Right cardiac atrium (tissue), 5 donors: ENCODE results near the gene CARD9. TPM values are rescaled to one million over a fixed set of nuclear protein-coding genes. Genes with fewer than 3 reads are reported as not detected.

Experiments used
- ATAC-seq, 2 donors: fragments of 200-7000 bp; cut with Tn5 transposase; one replicate each; pipeline versions ENCODE4 v1.8.0 to v1.9.1; 2020; ENCODE audit warnings: moderate library complexity in 2 of 2, mild to moderate bottlenecking in 1 of 2
- DNase-seq, 3 donors: peaks; one replicate each; pipeline ENCODE4 v3.0.0-alpha.2; 2020
- H3K27ac ChIP-seq: one replicate; pipeline ENCODE4 v1.5.1; 2013; ENCODE audit warnings: mild to moderate bottlenecking, low read length, control low read depth, moderate library complexity
- H3K27me3 ChIP-seq: one replicate; pipeline ENCODE4 v1.6.1; 2013; ENCODE audit not compliant: control insufficient read depth, insufficient read depth
- H3K4me1 ChIP-seq: one replicate; pipeline ENCODE4 v1.6.1; 2013; ENCODE audit warnings: low read length; ENCODE audit not compliant: control insufficient read depth, insufficient read depth
- H3K4me3 ChIP-seq: one replicate; pipeline ENCODE4 v1.5.1; 2013; ENCODE audit warnings: low read length, control low read depth
- H3K9me3 ChIP-seq: one replicate; pipeline ENCODE4 v1.6.1; 2013; ENCODE audit warnings: low read length; ENCODE audit not compliant: control insufficient read depth
- WGBS: extraction: QIAGEN DNeasy Blood & Tissue Kit; methylation state at CpG from one replicate; pipeline ENCODE4 v1.1.7; 2013; 5-methylcytosine and 5-hydroxymethylcytosine counted together
- intact Hi-C, 4 donors: fragments of 100-400 bp; cut with DNase I; formaldehyde crosslinking; loops; one replicate each; pipeline versions ENCODE4 v1.11.0 to v1.14.0; 2022 to 2023
- polyA plus RNA-seq: library from polyadenylated mRNA; stranded (reverse); fragments of 200-250 nt; gene quantifications from one replicate; pipeline ENCODE4 v1.2.3, GENCODE V29; 2013
- total RNA-seq, 4 donors: library from RNA; stranded (reverse); fragmentation: NEBNext Ultra II Directional; extraction: Animal tissue kit (Norgen Biotek cat#: 25700); gene quantifications; one replicate each; pipeline ENCODE4 v1.2.1, GENCODE V29; 2021
- donor health status: healthy with polysubstance abuse.
- donor health status: DM: no; HTN: yes; CAD: no.
- donor health status: DM: no; HTN: no; CAD: no.
- donor health status: DM: no; HTN: yes; CAD: no; lungs with severe emphysema.
- donor health status: DM: yes; HTN: yes; CAD: no.

CARD9 gene
- total and polyA plus RNA-seq, 5 donors: 0.68 to 2.1 (median 0.78) TPM

GRCh38 chr9:136392538-136393449, 19.3 kb upstream of the CARD9 start:
- Histone ChIP-seq H3K4me3 (no peak overlapping the region), H3K27me3 (no peaks in the 10 kb centered on the region), H3K9me3 (no peaks in the 10 kb centered on the region), H3K4me1 (no peaks in the 10 kb centered on the region), H3K27ac (no peak overlapping the region)
- intact Hi-C loops: no loop called here
- WGBS: 79% methylated on average over 21 of the region's 21 CpGs
- no peak for ATAC-seq
- DNase-seq: peak; percentile 16 to 50 (median 46)

DNA sequence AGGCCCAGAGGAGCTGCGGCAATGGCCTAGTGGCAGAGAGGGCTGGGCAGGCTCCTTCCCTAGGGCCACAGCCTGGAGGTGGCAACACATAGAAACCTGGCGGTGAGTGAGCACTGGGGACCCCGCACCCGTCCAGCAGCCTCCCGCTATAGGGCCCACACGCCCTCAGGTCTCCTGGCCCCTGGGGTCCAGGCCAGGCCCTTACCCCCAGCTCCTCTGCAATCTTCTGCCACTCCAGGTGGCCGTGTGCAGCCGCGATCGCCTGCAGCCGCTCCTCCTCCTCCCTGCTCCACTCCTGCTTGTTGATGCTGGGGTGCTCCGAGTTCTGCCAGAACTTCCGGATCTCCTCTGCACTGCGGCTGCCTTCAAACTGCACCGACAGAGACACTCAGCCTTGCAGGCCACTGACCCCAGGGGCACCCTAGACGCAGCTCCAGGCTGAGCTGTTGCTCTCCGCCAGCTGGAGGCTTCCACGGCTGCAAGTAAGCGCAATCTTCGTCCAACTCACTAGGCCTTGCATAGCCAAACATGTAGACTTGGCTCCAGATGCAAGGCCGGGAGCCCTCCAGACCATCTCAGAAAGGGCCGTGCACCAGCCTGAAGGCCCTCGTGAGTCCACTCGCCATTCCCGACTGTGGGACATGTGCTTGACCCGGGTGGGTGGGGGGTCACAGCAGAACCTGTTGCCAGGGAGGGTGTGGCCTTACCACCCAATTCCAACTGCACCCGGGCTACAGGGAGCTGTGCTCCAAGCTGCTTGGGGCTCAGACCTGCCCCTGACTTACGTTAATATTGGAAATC, 18.5 kb upstream of the CARD9 start:
- Histone ChIP-seq H3K27ac (no peak overlapping the region), H3K27me3 (no peaks in the 10 kb centered on the region), H3K9me3 (no peaks in the 10 kb centered on the region), H3K4me3 (no peak overlapping the region), H3K4me1 (no peaks in the 10 kb centered on the region)
- WGBS: 90% methylated on average over 28 of the region's 28 CpGs
- ATAC-seq: no peak
- intact Hi-C loops: no loop called here
- DNase-seq: peak in 1 of 3 donors; percentile 50

DNA sequence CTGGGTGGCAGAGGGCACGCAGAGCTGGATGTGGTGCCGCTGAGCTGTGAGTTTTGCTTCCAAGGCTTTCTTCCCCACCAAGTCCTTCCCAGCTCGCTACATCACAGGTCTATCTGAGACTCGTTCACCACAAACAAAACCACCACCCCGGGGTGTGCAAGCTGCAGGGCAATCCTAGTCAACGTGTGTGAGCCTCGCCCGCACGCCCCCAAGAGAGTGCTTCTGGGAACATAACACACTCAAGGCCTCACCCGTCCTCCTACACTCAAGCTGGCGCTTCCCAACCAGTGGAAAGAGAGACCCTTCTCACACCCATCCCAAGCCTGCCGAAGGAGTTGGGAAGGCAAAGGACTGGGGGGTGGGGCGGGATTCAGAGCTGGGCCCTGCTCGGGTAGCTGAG, 15.9 kb upstream of the CARD9 start:
- intact Hi-C loops: no loop called here

GRCh38 chr9:136387217-136387616, 13.7 kb upstream of the CARD9 start:
- H3K4me1 ChIP-seq: no peaks in the 10 kb centered on the region
- H3K27me3 ChIP-seq: no peaks in the 10 kb centered on the region
- no peak overlapping the region for H3K4me3 ChIP-seq
- peak in 1 of 2 donors; percentile 21 for ATAC-seq
- no peak overlapping the region for H3K27ac ChIP-seq
- DNase-seq: peak in 1 of 3 donors; percentile 37
- no peaks in the 10 kb centered on the region for H3K9me3 ChIP-seq
- 95% methylated on average over 19 of the region's 19 CpGs for WGBS
- intact Hi-C loops: no loop called here

More for the DNA sequence above, 15.9 kb upstream of the CARD9 start:
- ATAC-seq: no peak
- peak in 1 of 3 donors; percentile 36 for DNase-seq
- 85% methylated on average over 14 of the region's 14 CpGs for WGBS
- no peak overlapping the region for H3K27ac ChIP-seq
- H3K27me3 ChIP-seq: no peaks in the 10 kb centered on the region
- H3K4me1 ChIP-seq: no peaks in the 10 kb centered on the region
- no peaks in the 10 kb centered on the region for H3K9me3 ChIP-seq
- no peak overlapping the region for H3K4me3 ChIP-seq

- H3K4me3 ChIP-seq: no peak overlapping the region
- no peak for ATAC-seq
- DNase-seq: no peak
- H3K27me3 ChIP-seq: no peaks in the 10 kb centered on the region
- H3K4me1 ChIP-seq: no peaks in the 10 kb centered on the region
- WGBS: 91% methylated on average over 13 of the region's 13 CpGs
- H3K27ac ChIP-seq: no peak overlapping the region
- intact Hi-C loops: no loop called here
- no peaks in the 10 kb centered on the region for H3K9me3 ChIP-seq
Observed at GRCh38 chr9:136386018-136386417, 12.5 kb upstream of the CARD9 start.

- no peak for ATAC-seq
- no peak for DNase-seq
- Histone ChIP-seq H3K27ac (no peak overlapping the region), H3K27me3 (no peaks in the 10 kb centered on the region), H3K4me1 (no peaks in the 10 kb centered on the region), H3K4me3 (no peak overlapping the region), H3K9me3 (no peaks in the 10 kb centered on the region)
- intact Hi-C loops: no loop called here
- WGBS: 90% methylated on average over 11 of the region's 11 CpGs
Observed at GRCh38 chr9:136385015-136385414, 11.5 kb upstream of the CARD9 start.

DNA sequence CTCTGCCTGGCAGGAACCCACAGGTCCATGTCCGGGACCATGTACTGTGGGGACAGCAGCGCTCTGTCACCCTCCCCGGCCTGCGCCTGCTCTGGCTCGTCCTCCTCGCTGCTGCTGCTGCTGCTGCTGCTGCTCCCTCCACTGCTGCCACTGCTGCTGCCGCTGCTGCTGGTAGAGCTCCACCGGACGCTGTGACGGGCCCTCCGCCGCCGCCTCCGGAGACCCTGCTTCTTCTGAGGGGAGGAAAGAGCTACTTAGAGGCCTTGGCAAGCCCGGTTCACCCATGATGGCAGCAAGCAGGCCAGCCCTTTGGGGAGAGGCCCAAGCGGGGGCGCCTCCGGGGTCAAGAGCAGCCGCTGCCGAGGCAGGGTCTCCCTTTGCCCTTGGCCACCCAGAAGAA, 10.0 kb upstream of the CARD9 start:
- H3K4me3 ChIP-seq: no peak overlapping the region
- H3K4me1 ChIP-seq: no peaks in the 10 kb centered on the region
- H3K27me3 ChIP-seq: no peaks in the 10 kb centered on the region
- no peak overlapping the region for H3K27ac ChIP-seq
- DNase-seq (peak in 1 of 3 donors; percentile 47), ATAC-seq (no peak)
- H3K9me3 ChIP-seq: no peaks in the 10 kb centered on the region
- WGBS: 97% methylated on average over 20 of the region's 20 CpGs
- intact Hi-C loops: no loop called here

DNA sequence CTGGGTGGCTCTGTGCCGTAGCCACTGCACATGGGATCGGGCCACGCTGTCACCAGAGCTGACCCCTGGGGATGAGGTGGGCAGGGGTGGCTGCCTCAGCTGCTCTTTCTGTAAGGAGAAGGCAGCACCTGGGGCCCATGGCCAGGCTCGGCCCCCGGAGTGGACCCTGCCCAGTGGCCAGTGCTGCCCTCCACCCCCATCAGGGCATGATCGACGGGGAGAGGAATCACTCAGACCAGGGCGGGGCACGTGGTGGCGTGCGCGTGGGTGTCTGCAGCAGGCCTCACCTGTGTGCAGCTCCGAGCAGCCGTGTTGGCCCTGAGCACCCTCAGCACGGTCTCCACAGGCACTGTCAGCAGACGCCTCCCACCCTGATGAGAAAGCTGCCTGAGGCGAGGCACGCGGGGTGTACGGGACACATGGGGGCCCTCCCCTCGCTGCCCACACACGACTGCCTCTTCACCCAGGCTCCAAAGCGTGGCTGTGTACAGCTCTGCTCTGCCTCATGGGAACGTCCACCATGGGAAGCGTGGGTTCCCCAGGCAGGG, 8.6 kb upstream of the CARD9 start:
- Histone ChIP-seq H3K9me3 (no peaks in the 10 kb centered on the region), H3K4me3 (no peak overlapping the region), H3K27ac (no peak overlapping the region), H3K27me3 (no peaks in the 10 kb centered on the region), H3K4me1 (no peaks in the 10 kb centered on the region)
- intact Hi-C loops: no loop called here
- DNase-seq (no peak), ATAC-seq (peak in 1 of 2 donors; percentile 2)
- 91% methylated on average over 25 of the region's 25 CpGs for WGBS

GRCh38 chr9:136381311-136381710, 7.8 kb upstream of the CARD9 start:
- ATAC-seq (peak; percentile 52 to 58), DNase-seq (peak; percentile 56 to 87 (median 86))
- H3K9me3 ChIP-seq: no peaks in the 10 kb centered on the region
- intact Hi-C loops: no loop called here
- WGBS: 61% methylated on average over 9 of the region's 9 CpGs
- H3K4me1 ChIP-seq: no peaks in the 10 kb centered on the region
- no peaks in the 10 kb centered on the region for H3K27me3 ChIP-seq
- H3K4me3 ChIP-seq: no peak overlapping the region
- no peak overlapping the region for H3K27ac ChIP-seq

DNA sequence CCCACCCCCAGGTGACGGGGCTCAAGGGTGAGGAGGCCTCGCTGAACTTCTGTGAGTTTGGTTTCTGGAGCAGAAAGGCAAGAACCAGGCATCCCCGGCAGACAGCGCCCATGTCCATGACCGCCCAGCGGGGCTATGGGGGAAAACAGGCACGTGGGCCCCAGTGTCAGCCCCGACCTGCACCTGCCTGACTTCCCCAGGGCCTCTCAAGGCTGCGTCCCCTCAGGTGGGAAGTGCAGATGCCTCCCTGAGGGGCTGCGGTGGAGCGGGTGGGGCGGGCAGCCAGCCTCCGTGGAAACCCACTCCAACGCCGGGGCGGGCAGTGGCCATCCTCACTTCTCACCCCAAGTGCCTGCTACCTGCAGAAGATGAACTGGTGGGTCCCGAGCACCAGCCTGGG, 6.9 kb upstream of the CARD9 start:
- Histone ChIP-seq H3K27me3 (no peaks in the 10 kb centered on the region), H3K4me1 (no peaks in the 10 kb centered on the region), H3K4me3 (no peak overlapping the region), H3K27ac (no peak overlapping the region), H3K9me3 (no peaks in the 10 kb centered on the region)
- intact Hi-C loops: no loop called here
- no peak for ATAC-seq
- 93% methylated on average over 17 of the region's 17 CpGs for WGBS
- DNase-seq: no peak

GRCh38 chr9:136379891-136380290, 6.4 kb upstream of the CARD9 start:
- no peak overlapping the region for H3K27ac ChIP-seq
- DNase-seq: no peak
- no peaks in the 10 kb centered on the region for H3K27me3 ChIP-seq
- no peaks in the 10 kb centered on the region for H3K4me1 ChIP-seq
- intact Hi-C loops: no loop called here
- no peak overlapping the region for H3K4me3 ChIP-seq
- no peak for ATAC-seq
- H3K9me3 ChIP-seq: no peaks in the 10 kb centered on the region
- WGBS: 89% methylated on average over 11 of the region's 11 CpGs
